GM06990 (cell line): Measurements from ENCODE around the gene MGMT.
"Not testable (repeated sequence)": the region's sequence is repeated elsewhere in the genome, so short reads cannot be mapped to it uniquely, and the experiment has no call there.

Experiments
- DNase-seq: peaks from one replicate; pipeline ENCODE4 v3.0.0-alpha.2; 2011; ENCODE audit not compliant: insufficient read length; ENCODE audit errors: extremely low read depth
- H3K27me3 ChIP-seq: replicated peaks from 2 replicates; pipeline ENCODE4 v1.6.0; 2011; ENCODE audit warnings: low read length; ENCODE audit not compliant: control insufficient read depth, insufficient read depth
- H3K36me3 ChIP-seq: 2 replicates; pipeline ENCODE4 v1.5.1; 2011; ENCODE audit warnings: low read length; ENCODE audit not compliant: control insufficient read depth, insufficient read depth
- H3K4me3 ChIP-seq: replicated peaks from 2 replicates; pipeline ENCODE4 v1.5.1; 2011; ENCODE audit warnings: low read depth, mild to moderate bottlenecking, control low read depth, low read length
- CTCF ChIP-seq: IDR thresholded peaks from 2 replicates; pipeline ENCODE4 v1.5.1; 2011; ENCODE audit warnings: low read length, control low read depth, mild to moderate bottlenecking, inconsistent platforms; ENCODE audit not compliant: insufficient read depth, poor library complexity, severe bottlenecking

MGMT gene

GRCh38 chr10:129424978-129425377 lies 42.1 kb upstream of the MGMT start:
- H3K27me3 ChIP-seq = no peaks in the 10 kb centered on the region
- DNase-seq = no peak
- TF ChIP-seq CTCF = no peak

GRCh38 chr10:129426606-129427005 lies 40.4 kb upstream of the MGMT start:
- Histone ChIP-seq H3K36me3 (no peaks in the 10 kb centered on the region), H3K4me3 (no peak overlapping the region), H3K27me3 (no peaks in the 10 kb centered on the region)
- TF ChIP-seq CTCF = no peak
- DNase-seq = no peak

More at GRCh38 chr10:129424978-129425377, 42.1 kb upstream of the MGMT start:
- Histone ChIP-seq H3K4me3 (no peak overlapping the region), H3K36me3 (no peaks in the 10 kb centered on the region)

- Histone ChIP-seq H3K36me3 (no peaks in the 10 kb centered on the region), H3K4me3 (no peak overlapping the region), H3K27me3 (no peaks in the 10 kb centered on the region)
- DNase-seq = no peak
- TF ChIP-seq CTCF = no peak
Measured at GRCh38 chr10:129433266-129433665, 33.8 kb upstream of the MGMT start.

- H3K36me3 ChIP-seq, H3K27me3 ChIP-seq, DNase-seq, H3K4me3 ChIP-seq: not testable (repeated sequence)
Measured at GRCh38 chr10:129435724-129436123, 31.3 kb upstream of the MGMT start.

- DNase-seq = no peak
- Histone ChIP-seq H3K36me3 (no peaks in the 10 kb centered on the region), H3K4me3 (no peak overlapping the region), H3K27me3 (no peaks in the 10 kb centered on the region)
- no peak for TF ChIP-seq CTCF
Measured at GRCh38 chr10:129438024-129438423, 29.0 kb upstream of the MGMT start.

GRCh38 chr10:129440247-129440646 lies 26.8 kb upstream of the MGMT start:
- DNase-seq = no peak
- TF ChIP-seq CTCF = no peak
- H3K36me3 ChIP-seq = no peaks in the 10 kb centered on the region
- no peak overlapping the region for H3K4me3 ChIP-seq
- H3K27me3 ChIP-seq = no peaks in the 10 kb centered on the region
